HL-60 (cell line): ENCODE measurements around the gene MYL10.

Experiments
- DNase-seq, 2 experiments: peaks; one replicate each; pipeline ENCODE4 v3.0.0-alpha.2; 2010 to 2020; ENCODE audit warnings: low read depth in 1 of 2, low spot score in 1 of 2
- H3K27ac ChIP-seq: fragments of 250-450 bp; sonication (Bioruptor Pico); replicated peaks from 2 replicates; pipeline ENCODE4 v1.5.1; 2020; ENCODE audit warnings: mild to moderate bottlenecking, moderate library complexity
- H3K27me3 ChIP-seq: fragments of 250-450 bp; sonication (Bioruptor Pico); 2 replicates; pipeline ENCODE4 v1.5.1; 2021; ENCODE audit warnings: mild to moderate bottlenecking, moderate library complexity; ENCODE audit not compliant: insufficient read depth, poor library complexity, severe bottlenecking
- H3K4me3 ChIP-seq: replicated peaks from 2 replicates; pipeline ENCODE4 v1.5.1; 2011; ENCODE audit warnings: mild to moderate bottlenecking, control low read depth, low read length; ENCODE audit not compliant: insufficient read depth
- GABPA ChIP-seq: IDR thresholded peaks from 2 replicates; pipeline ENCODE4 v1.6.1; 2012; ENCODE audit warnings: low read depth
- POLR2AphosphoS5 ChIP-seq: IDR thresholded peaks from 2 replicates; pipeline ENCODE4 v1.6.1; 2012; ENCODE audit warnings: low read depth
- SPI1 ChIP-seq: IDR thresholded peaks from 2 replicates; pipeline ENCODE4 v1.6.1; 2012; ENCODE audit warnings: low read depth, mild to moderate bottlenecking, borderline replicate concordance
- TF ChIP-seq, protein P1 (sequence below): IDR thresholded peaks from one replicate; pipeline ENCODE4 v1.5.1; 2011; ENCODE audit warnings: low read length, control low read depth, inconsistent platforms; ENCODE audit not compliant: insufficient read depth
- TF ChIP-seq, protein P2 (sequence below): IDR thresholded peaks from 2 replicates; pipeline ENCODE4 v1.6.1; 2012; ENCODE audit warnings: low read depth; ENCODE audit not compliant: insufficient replicate concordance

MYL10 gene

DNA sequence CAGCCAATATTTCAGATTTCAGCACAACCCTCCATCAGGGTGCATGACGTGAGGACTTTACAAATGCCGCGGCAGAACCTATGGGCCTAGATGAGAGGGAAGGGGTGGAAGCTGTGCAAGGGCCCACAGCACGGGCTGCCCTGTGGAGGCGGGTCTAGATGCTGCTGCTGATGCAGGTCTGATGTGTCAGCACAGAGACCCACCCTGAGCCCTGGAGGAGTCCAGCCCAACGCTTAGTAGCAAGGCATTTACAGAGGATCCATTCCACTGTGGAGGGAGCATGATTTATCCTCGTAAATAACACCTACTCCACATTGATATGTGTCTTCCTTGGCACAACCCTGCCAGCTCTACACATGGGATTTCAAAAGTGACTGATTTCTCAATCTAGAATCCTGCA lies 48.5 kb downstream of the MYL10 start:
- no peak overlapping the region for H3K27ac ChIP-seq
- DNase-seq, result no peak
- H3K27me3 ChIP-seq, result no peaks in the 10 kb centered on the region
- TF ChIP-seq POLR2AphosphoS5, result no peak
- TF ChIP-seq, protein P1, sequence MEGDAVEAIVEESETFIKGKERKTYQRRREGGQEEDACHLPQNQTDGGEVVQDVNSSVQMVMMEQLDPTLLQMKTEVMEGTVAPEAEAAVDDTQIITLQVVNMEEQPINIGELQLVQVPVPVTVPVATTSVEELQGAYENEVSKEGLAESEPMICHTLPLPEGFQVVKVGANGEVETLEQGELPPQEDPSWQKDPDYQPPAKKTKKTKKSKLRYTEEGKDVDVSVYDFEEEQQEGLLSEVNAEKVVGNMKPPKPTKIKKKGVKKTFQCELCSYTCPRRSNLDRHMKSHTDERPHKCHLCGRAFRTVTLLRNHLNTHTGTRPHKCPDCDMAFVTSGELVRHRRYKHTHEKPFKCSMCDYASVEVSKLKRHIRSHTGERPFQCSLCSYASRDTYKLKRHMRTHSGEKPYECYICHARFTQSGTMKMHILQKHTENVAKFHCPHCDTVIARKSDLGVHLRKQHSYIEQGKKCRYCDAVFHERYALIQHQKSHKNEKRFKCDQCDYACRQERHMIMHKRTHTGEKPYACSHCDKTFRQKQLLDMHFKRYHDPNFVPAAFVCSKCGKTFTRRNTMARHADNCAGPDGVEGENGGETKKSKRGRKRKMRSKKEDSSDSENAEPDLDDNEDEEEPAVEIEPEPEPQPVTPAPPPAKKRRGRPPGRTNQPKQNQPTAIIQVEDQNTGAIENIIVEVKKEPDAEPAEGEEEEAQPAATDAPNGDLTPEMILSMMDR, result no peak
- no peak for TF ChIP-seq GABPA
- TF ChIP-seq, protein P2, sequence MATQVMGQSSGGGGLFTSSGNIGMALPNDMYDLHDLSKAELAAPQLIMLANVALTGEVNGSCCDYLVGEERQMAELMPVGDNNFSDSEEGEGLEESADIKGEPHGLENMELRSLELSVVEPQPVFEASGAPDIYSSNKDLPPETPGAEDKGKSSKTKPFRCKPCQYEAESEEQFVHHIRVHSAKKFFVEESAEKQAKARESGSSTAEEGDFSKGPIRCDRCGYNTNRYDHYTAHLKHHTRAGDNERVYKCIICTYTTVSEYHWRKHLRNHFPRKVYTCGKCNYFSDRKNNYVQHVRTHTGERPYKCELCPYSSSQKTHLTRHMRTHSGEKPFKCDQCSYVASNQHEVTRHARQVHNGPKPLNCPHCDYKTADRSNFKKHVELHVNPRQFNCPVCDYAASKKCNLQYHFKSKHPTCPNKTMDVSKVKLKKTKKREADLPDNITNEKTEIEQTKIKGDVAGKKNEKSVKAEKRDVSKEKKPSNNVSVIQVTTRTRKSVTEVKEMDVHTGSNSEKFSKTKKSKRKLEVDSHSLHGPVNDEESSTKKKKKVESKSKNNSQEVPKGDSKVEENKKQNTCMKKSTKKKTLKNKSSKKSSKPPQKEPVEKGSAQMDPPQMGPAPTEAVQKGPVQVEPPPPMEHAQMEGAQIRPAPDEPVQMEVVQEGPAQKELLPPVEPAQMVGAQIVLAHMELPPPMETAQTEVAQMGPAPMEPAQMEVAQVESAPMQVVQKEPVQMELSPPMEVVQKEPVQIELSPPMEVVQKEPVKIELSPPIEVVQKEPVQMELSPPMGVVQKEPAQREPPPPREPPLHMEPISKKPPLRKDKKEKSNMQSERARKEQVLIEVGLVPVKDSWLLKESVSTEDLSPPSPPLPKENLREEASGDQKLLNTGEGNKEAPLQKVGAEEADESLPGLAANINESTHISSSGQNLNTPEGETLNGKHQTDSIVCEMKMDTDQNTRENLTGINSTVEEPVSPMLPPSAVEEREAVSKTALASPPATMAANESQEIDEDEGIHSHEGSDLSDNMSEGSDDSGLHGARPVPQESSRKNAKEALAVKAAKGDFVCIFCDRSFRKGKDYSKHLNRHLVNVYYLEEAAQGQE, result no peak
- TF ChIP-seq SPI1, result no peak
- no peak overlapping the region for H3K4me3 ChIP-seq

DNA sequence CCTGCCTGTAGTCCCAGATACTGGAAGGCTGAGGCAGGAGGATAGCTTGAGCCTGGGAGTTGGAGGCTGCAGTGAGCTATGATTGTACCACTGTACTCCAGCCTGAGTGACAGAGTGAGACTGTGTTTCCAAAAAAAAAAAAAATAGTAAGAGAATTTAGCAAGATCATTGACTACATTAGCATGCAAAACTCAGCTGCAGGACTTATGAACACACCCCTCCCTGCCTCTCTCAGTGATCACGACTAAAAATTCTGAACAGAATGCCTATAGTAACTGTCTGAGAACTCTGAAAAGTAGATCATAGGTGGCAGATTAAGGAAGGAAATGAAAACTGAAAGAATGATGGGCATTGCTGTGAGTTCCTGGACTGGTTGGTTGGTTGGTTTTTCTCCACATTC lies 50.5 kb downstream of the MYL10 start:
- Histone ChIP-seq H3K4me3 (no peak overlapping the region), H3K27me3 (no peaks in the 10 kb centered on the region), H3K27ac (no peak overlapping the region)
- no peak for TF ChIP-seq SPI1
- TF ChIP-seq, protein P2, result no peak
- no peak for TF ChIP-seq POLR2AphosphoS5
- TF ChIP-seq GABPA, result no peak
- TF ChIP-seq, protein P1, result no peak
- DNase-seq, result no peak

DNA sequence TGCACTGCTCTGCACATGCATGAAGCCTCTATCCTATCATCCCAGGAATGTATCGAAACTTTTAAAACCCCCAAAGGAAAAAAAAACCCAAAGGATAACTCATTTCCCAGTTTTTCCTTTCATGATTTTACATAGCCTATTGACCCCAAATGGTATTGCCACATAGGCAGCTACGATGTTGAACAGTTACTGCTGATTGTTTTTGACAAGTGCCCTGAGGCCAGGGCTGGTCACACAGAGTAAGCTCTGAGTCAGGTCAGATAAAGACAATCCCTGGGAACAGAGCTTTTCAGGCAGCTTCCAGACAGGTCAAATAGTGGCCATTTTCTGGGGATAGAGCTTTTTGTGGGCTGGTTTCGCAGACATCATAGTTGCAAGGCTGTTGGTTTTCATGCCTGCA lies 52.1 kb downstream of the MYL10 start:
- TF ChIP-seq, protein P1, result no peak
- TF ChIP-seq SPI1, result no peak
- Histone ChIP-seq H3K4me3 (no peak overlapping the region), H3K27me3 (no peaks in the 10 kb centered on the region), H3K27ac (no peak overlapping the region)
- no peak for DNase-seq

DNA sequence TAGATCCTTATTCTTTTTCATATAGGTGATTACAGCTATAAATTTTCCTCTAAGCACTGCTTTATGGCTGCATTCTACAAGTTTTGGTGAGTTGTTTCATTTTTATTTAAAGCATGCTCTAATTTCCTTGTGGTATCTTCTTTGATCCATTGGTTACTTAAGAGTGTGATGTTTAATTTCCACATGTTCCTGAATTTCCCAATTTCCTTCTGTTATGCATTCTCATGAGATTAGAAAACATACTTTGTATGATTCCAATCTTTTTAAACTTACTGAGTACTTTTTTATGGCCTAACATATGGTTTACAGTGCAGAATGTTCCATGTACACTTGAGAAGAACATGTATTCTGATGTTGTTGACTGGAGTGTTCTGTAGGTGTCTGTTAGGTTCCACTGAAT lies 53.4 kb downstream of the MYL10 start:
- Histone ChIP-seq H3K27me3 (no peaks in the 10 kb centered on the region), H3K27ac (no peak overlapping the region), H3K4me3 (no peak overlapping the region)
- DNase-seq, result no peak
- TF ChIP-seq POLR2AphosphoS5, result no peak
- TF ChIP-seq, protein P1, result no peak
- TF ChIP-seq, protein P2, result no peak
- no peak for TF ChIP-seq GABPA
- TF ChIP-seq SPI1, result no peak
